K562 (cell line): Measurements from ENCODE around the gene SPRTN. TPM values are rescaled to one million over a fixed set of nuclear protein-coding genes. Genes with fewer than 3 reads are reported as not detected.

Source experiments
- ARID2 ChIP-seq: fragments of 450-650 bp; IDR thresholded peaks from 2 replicates; pipeline ENCODE4 v1.6.1; 2017; ENCODE audit warnings: antibody characterized with exemption, mild to moderate bottlenecking
- BHLHE40 ChIP-seq: IDR thresholded peaks from 2 replicates; pipeline ENCODE4 v1.6.1; 2011; ENCODE audit warnings: low read length, improper control_type of control experiment
- CC2D1A ChIP-seq: fragments of 450-650 bp; IDR thresholded peaks from 2 replicates; pipeline ENCODE4 v1.6.1; 2017; ENCODE audit warnings: mild to moderate bottlenecking
- CEBPB ChIP-seq: fragments of 450-650 bp; IDR thresholded peaks from 2 replicates; pipeline ENCODE4 v1.6.1; 2016; ENCODE audit warnings: missing genetic modification characterization, missing compliant biosample characterization
- CEBPG ChIP-seq, 3 experiments: fragments of 200-800 bp in 1 of 3; sonication (Bioruptor generic) in 1 of 3; sonication (generic) in 1 of 3; formaldehyde crosslinking in 1 of 3; IDR thresholded peaks in 2 of 3; conservative IDR thresholded peaks in 1 of 3; 2 replicates each; pipeline versions ENCODE4 v1.6.1 to v1.8.0; 2016 to 2022; ENCODE audit warnings: missing compliant biosample characterization in 2 of 3, missing genetic modification characterization in 2 of 3, mild to moderate bottlenecking in 1 of 3, missing genetic modification reagents in 1 of 3
- CTCF ChIP-seq, 3 experiments: IDR thresholded peaks in 2 of 3; conservative IDR thresholded peaks in 1 of 3; 2 replicates each; pipeline ENCODE4 v1.5.1; 2011 to 2012; ENCODE audit warnings: low read length in 3 of 3, mild to moderate bottlenecking in 3 of 3, control low read depth in 2 of 3, improper control_type of control experiment in 1 of 3, inconsistent platforms in 1 of 3, low read depth in 1 of 3, mixed read lengths in 1 of 3, moderate library complexity in 1 of 3; ENCODE audit not compliant: insufficient read depth in 2 of 3
- DEAF1 ChIP-seq: fragments of 450-650 bp; formaldehyde crosslinking; IDR thresholded peaks from 2 replicates; pipeline ENCODE4 v1.4.0; 2020; ENCODE audit warnings: mild to moderate bottlenecking, moderate library complexity
- DMBX1 ChIP-seq: fragments of 250-450 bp; sonication (Bioruptor Pico); IDR thresholded peaks from 2 replicates; pipeline ENCODE4 v1.8.0; 2022; ENCODE audit warnings: inconsistent platforms, mild to moderate bottlenecking, moderate library complexity, borderline replicate concordance
- DPF2 ChIP-seq: fragments of 450-650 bp; IDR thresholded peaks from 2 replicates; pipeline ENCODE4 v1.6.1; 2016
- GTF2E2 ChIP-seq: fragments of 200-800 bp; sonication (Bioruptor generic); IDR thresholded peaks from 2 replicates; pipeline ENCODE4 v1.6.1; 2016; ENCODE audit warnings: missing genetic modification characterization, missing compliant biosample characterization
- HEY1 ChIP-seq: fragments of 250-450 bp; sonication (Bioruptor Pico); IDR thresholded peaks from 2 replicates; pipeline ENCODE4 v1.5.0; 2020; ENCODE audit warnings: mild to moderate bottlenecking, moderate library complexity, borderline replicate concordance
- KDM5B ChIP-seq: fragments of 200-600 bp; sonication (generic); IDR thresholded peaks from 2 replicates; pipeline ENCODE4 v1.6.1; 2012; ENCODE audit warnings: low read depth, mild to moderate bottlenecking, moderate library complexity, low read length, control low read depth, inconsistent platforms; ENCODE audit not compliant: insufficient replicate concordance
- LCOR ChIP-seq: sonication (generic); formaldehyde crosslinking; IDR thresholded peaks from 2 replicates; pipeline ENCODE4 v1.8.0; 2022; ENCODE audit warnings: mild to moderate bottlenecking, missing genetic modification reagents
- NFIX ChIP-seq: fragments of 250-450 bp; sonication (Bioruptor Pico); IDR thresholded peaks from 2 replicates; pipeline ENCODE4 v1.4.0; 2020; ENCODE audit warnings: low read depth, mild to moderate bottlenecking, moderate library complexity
- POLR3A ChIP-seq: IDR thresholded peaks from 2 replicates; pipeline ENCODE4 v1.6.1; 2011; ENCODE audit warnings: borderline replicate concordance, mild to moderate bottlenecking, moderate library complexity; ENCODE audit not compliant: insufficient read length, insufficient read depth; ENCODE audit errors: extremely low read depth
- PTTG1 ChIP-seq: fragments of 450-650 bp; IDR thresholded peaks from 2 replicates; pipeline ENCODE4 v1.6.1; 2016; ENCODE audit warnings: low read depth, mild to moderate bottlenecking, missing genetic modification characterization, missing compliant biosample characterization
- RBM14 ChIP-seq: fragments of 200-400 bp; formaldehyde crosslinking; IDR thresholded peaks from 2 replicates; pipeline ENCODE4 v1.6.1; 2018; ENCODE audit warnings: low read depth, mild to moderate bottlenecking, low read length, moderate library complexity, borderline replicate concordance; ENCODE audit not compliant: insufficient read depth
- SMC3 ChIP-seq: conservative IDR thresholded peaks from 2 replicates; pipeline ENCODE4 v1.6.1; 2011; ENCODE audit warnings: low read depth, low read length, improper control_type of control experiment; ENCODE audit not compliant: insufficient read depth
- SNAPC5 ChIP-seq: fragments of 250-450 bp; sonication (Bioruptor Pico); IDR thresholded peaks from 2 replicates; pipeline ENCODE4 v1.8.0; 2021; ENCODE audit warnings: moderate library complexity, mild to moderate bottlenecking, inconsistent platforms
- TCF15 ChIP-seq: fragments of 250-450 bp; sonication (Bioruptor Pico); IDR thresholded peaks from 2 replicates; pipeline ENCODE4 v1.8.0; 2022; ENCODE audit warnings: moderate library complexity, mild to moderate bottlenecking, inconsistent platforms
- TRIM28 ChIP-seq: fragments of 450-650 bp; IDR thresholded peaks from 2 replicates; pipeline ENCODE4 v1.6.1; 2017
- ZEB2 ChIP-seq: fragments of 450-650 bp; IDR thresholded peaks from 2 replicates; pipeline ENCODE4 v1.6.1; 2016
- ZKSCAN3 ChIP-seq: fragments of 250-450 bp; sonication (Bioruptor Pico); IDR thresholded peaks from 2 replicates; pipeline ENCODE4 v1.4.0; 2020
- ZNF41 ChIP-seq: fragments of 250-450 bp; sonication (Bioruptor Pico); conservative IDR thresholded peaks from 2 replicates; pipeline ENCODE4 v1.4.0; 2020; ENCODE audit warnings: mild to moderate bottlenecking
- polyA plus RNA-seq, 8 experiments: library from polyadenylated mRNA; depleted of rRNA in 4 of 8; stranded (reverse) in 5 of 8; unstranded in 3 of 8; fragments of >200 nt; fragmentation: Nextera tagmentation in 2 of 8; fragmentation: Illumina TruSeq in 1 of 8; extraction: Ambion mirVana in 2 of 8; extraction: Trizol in 1 of 8; gene quantifications; 2 replicates each; pipeline versions ENCODE4 v1.2.1 to v1.2.3, GENCODE V29; 2011 to 2014; ENCODE audit warnings: inconsistent platforms in 1 of 8, missing spikeins in 1 of 8
- total RNA-seq, 7 experiments: library from RNA; depleted of rRNA in 6 of 7; stranded (reverse); fragments of >200 nt in 6 of 7; fragmentation: Illumina TruSeq in 2 of 7; extraction: Trizol in 2 of 7; gene quantifications; 2 replicates each; pipeline versions ENCODE4 v1.2.1 to v1.2.3, GENCODE V29; 2011 to 2021; ENCODE audit warnings: low replicate concordance in 1 of 7
- TF ChIP-seq, protein P1 (sequence below): IDR thresholded peaks from 2 replicates; pipeline ENCODE4 v1.6.1; 2011; ENCODE audit not compliant: insufficient read length; ENCODE audit errors: extremely low read depth

Gene SPRTN
- total and polyA plus RNA-seq, 9 of the 15 experiments (the other 6 are each of a cell fraction or from before 2014, with no cell fraction given) = 8.1 to 32.5 (median 21.2) TPM

DNA sequence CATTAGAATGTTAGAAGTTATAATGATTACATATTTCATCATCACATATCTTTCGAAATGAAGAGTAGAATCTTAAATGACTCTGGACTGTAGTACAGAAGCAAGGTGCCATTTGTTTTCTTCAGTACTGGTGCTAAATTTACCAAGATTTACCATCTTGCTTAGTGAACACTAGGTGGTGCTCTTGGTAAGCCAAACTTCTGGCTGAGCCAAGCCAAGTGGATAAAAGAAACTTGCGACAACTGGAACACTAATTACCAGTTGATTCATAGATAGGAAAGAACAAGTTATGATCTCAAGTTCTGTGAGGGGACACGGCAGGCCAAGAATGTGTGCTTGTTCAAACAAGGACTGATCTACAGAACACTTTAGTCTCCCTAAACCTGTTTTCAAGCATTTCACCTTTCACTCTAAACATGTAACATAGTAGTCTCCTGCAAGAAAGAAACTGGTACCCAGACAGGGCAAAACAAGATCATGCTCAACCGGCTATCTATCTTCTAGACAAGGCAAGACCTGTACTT, 19.8 kb downstream of the SPRTN start (continued):
- peak; percentile 74; the same call in 1 of the 2 replicates for TF ChIP-seq CC2D1A
- TF ChIP-seq BHLHE40 = no peak
- no peak for TF ChIP-seq GTF2E2
- no peak for TF ChIP-seq ZKSCAN3 (CRISPR knock-in tag)
- TF ChIP-seq KDM5B = no peak
- TF ChIP-seq DPF2 = 0 out of 2 replicates have a peak, but pooled peaks have one; percentile 23
- no peak for TF ChIP-seq TRIM28
- TF ChIP-seq, protein P1, sequence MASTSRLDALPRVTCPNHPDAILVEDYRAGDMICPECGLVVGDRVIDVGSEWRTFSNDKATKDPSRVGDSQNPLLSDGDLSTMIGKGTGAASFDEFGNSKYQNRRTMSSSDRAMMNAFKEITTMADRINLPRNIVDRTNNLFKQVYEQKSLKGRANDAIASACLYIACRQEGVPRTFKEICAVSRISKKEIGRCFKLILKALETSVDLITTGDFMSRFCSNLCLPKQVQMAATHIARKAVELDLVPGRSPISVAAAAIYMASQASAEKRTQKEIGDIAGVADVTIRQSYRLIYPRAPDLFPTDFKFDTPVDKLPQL = no peak
- no peak for TF ChIP-seq CEBPG (CRISPR knock-in tag; IDR thresholded peaks at IDR 0.05)
- TF ChIP-seq CEBPG (tag; conservative IDR thresholded peaks at IDR 0.05 in 1 of 2, IDR thresholded peaks at IDR 0.05 in 1 of 2) = peak; percentile 88 to 89
- TF ChIP-seq ZEB2 = 0 out of 2 replicates have a peak, but pooled peaks have one; percentile 43
- peak; percentile 88 for TF ChIP-seq CEBPB (tag)
- TF ChIP-seq PTTG1 (tag) = no peak
- TF ChIP-seq RBM14 = no peak
- TF ChIP-seq ZNF41 (CRISPR knock-in tag) = no peak
- no peak for TF ChIP-seq DMBX1
- peak; percentile 58; the same call in 1 of the 2 replicates for TF ChIP-seq ARID2
- no peak for TF ChIP-seq SNAPC5 (CRISPR knock-in tag)
- TF ChIP-seq LCOR = peak; percentile 38; the same call in 1 of the 2 replicates
- TF ChIP-seq DEAF1 (CRISPR knock-in tag) = peak; percentile 94
- peak; percentile 88 for TF ChIP-seq SMC3
- TF ChIP-seq HEY1 = 0 out of 2 replicates have a peak, but pooled peaks have one; percentile 61
- no peak for TF ChIP-seq NFIX (CRISPR knock-in tag)
- TF ChIP-seq POLR3A = no peak
- no peak for TF ChIP-seq TCF15
- TF ChIP-seq CTCF (IDR thresholded peaks at IDR 0.05 in 2 of 3, conservative IDR thresholded peaks at IDR 0.05 in 1 of 3; ENCODE audit: insufficient read depth in 2 of 3, low read depth in 1 of 3, low read length in 3 of 3) = peak; percentile 78 to 95 (median 82)
